Measurements from ENCODE around the gene CSTA. TPM values are rescaled to one million over a fixed set of nuclear protein-coding genes. Genes with fewer than 3 reads are reported as not detected.

Gene CSTA
- total RNA-seq, 4 donors from 2014 or later: 1.4 to 1.5 TPM; not detected in 2

DNA sequence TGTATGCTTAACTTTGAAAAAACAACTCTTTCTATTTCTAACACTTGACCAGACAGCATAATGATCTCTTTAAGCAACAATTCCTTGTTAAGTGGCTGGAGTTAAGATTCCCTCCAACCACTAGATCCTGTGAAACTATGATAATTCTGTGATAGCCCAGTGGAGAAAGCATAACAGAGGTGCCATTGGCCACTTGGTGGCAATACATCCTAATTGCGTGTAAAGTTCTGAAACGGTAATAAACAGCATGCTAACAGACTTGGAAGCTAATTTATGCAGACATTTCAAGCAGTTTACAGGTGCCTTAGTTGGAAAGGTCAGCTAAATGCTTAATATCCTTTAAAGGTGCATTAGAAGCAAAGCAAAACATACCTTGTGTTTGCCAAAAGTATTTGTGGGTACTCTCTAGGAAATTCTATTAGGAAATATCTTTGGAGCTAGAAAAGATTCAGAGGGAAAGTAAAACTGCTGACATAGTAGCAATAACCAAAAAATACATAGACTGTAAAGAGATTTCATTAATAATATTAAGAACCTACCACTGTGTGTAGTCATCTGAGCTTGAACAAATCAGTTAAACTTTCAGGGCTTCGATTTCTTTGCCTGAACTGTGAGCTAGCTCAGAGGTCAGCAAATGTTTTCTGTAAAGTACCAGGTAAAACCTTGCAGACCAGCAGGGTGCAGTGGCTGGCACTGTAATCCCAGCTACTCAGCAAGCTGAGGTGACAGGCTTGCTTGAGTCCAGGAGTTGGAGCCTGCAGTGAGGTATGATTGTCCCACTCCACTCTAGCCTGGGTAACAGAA is 19.0 kb upstream of the CSTA start:
- no peak overlapping the region for H3K27ac ChIP-seq
- H3K4me3 ChIP-seq: no peak overlapping the region
- H3K9me3 ChIP-seq: no peaks in the 10 kb centered on the region
- intact Hi-C loops (cut with DNase I; ENCODE audit: low total_unique reads): no loop called here
- H3K27me3 ChIP-seq: no peaks in the 10 kb centered on the region
- H3K4me1 ChIP-seq: no peaks in the 10 kb centered on the region
- H3K36me3 ChIP-seq: no peaks in the 10 kb centered on the region
- TF ChIP-seq, protein P1, sequence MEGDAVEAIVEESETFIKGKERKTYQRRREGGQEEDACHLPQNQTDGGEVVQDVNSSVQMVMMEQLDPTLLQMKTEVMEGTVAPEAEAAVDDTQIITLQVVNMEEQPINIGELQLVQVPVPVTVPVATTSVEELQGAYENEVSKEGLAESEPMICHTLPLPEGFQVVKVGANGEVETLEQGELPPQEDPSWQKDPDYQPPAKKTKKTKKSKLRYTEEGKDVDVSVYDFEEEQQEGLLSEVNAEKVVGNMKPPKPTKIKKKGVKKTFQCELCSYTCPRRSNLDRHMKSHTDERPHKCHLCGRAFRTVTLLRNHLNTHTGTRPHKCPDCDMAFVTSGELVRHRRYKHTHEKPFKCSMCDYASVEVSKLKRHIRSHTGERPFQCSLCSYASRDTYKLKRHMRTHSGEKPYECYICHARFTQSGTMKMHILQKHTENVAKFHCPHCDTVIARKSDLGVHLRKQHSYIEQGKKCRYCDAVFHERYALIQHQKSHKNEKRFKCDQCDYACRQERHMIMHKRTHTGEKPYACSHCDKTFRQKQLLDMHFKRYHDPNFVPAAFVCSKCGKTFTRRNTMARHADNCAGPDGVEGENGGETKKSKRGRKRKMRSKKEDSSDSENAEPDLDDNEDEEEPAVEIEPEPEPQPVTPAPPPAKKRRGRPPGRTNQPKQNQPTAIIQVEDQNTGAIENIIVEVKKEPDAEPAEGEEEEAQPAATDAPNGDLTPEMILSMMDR (IDR thresholded peaks at IDR 0.05): no peak
- TF ChIP-seq POLR2A (IDR thresholded peaks at IDR 0.05): no peak
- no peak for DNase-seq

DNA sequence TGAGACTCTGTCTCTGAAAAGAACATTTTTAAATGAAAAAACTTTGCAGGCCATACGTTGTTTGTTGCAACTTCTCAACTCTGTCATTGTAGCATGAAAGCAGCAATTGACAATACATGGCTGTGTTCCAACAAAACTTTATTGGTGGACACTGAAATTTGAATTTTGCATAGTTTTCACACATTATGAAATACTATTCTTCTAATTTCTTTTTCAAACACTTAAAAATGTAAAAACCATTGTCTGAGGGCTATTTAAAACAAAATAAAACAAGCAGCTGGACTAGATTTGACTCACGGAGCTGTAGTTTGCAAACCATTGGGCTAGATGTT is 18.5 kb upstream of the CSTA start:
- intact Hi-C loops (cut with DNase I; ENCODE audit: low total_unique reads): no loop called here
- Histone ChIP-seq H3K36me3 (no peaks in the 10 kb centered on the region), H3K27ac (no peak overlapping the region), H3K4me3 (no peak overlapping the region), H3K27me3 (no peaks in the 10 kb centered on the region), H3K4me1 (no peaks in the 10 kb centered on the region), H3K9me3 (no peaks in the 10 kb centered on the region)
- no peak for DNase-seq
- TF ChIP-seq POLR2A (IDR thresholded peaks at IDR 0.05): no peak
- TF ChIP-seq, protein P1 (IDR thresholded peaks at IDR 0.05): no peak

DNA sequence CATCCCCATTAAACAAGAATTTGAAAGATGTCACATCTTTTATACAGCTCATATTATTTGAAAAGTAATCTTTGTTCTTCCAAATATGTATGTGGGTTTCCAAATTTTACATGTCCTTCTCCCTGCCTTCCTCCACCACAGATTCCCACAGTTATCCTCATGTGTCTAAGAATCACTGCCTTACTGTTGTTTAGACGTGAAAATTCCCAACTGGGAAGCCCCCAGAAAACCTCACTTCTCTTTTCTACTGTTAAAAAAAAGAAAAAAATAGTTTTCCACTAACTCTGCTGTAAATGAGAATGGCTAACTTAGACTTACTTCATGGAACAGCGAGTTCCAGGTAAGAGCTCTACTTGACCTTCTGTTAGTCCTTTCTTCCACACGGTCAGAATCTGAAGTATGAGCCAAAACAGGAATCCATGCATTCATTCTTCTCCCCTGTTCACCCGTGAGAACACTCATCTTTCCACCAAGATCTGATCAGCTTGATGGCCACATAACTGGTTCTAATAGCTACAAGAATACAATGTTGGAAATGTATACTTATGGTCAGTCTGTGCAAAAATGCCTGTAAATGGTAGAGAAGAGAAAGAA is 17.9 kb upstream of the CSTA start:
- Histone ChIP-seq H3K27me3 (no peaks in the 10 kb centered on the region), H3K4me3 (no peak overlapping the region), H3K4me1 (no peaks in the 10 kb centered on the region), H3K9me3 (no peaks in the 10 kb centered on the region), H3K36me3 (no peaks in the 10 kb centered on the region), H3K27ac (no peak overlapping the region)
- no peak for DNase-seq
- intact Hi-C loops (cut with DNase I; ENCODE audit: low total_unique reads): no loop called here
- no peak for TF ChIP-seq POLR2A (IDR thresholded peaks at IDR 0.05)
- TF ChIP-seq, protein P1 (IDR thresholded peaks at IDR 0.05): no peak

DNA sequence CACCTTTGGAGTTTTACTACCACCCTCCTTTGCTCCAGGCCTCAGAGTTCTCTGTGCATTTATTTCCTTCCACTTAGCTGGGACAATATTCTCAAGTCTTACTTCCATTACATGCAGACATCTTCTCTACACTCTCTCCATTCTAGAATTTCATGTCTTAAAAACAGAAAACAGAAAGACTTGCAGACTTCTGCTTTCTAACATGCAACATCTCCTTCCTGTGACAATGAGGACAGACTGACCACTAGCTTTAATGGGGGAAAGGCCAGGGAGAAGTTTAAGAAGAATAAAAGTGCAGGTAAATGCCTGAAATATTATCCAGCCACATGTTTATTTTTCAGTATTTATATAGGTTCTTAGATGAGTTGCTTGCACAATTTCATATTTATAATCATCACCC is 17.1 kb upstream of the CSTA start:
- H3K27me3 ChIP-seq: no peaks in the 10 kb centered on the region
- intact Hi-C loops (cut with DNase I; ENCODE audit: low total_unique reads): no loop called here
- no peaks in the 10 kb centered on the region for H3K36me3 ChIP-seq
- no peak overlapping the region for H3K27ac ChIP-seq
- H3K9me3 ChIP-seq: no peaks in the 10 kb centered on the region
- DNase-seq: no peak
- H3K4me3 ChIP-seq: no peak overlapping the region
- H3K4me1 ChIP-seq: no peaks in the 10 kb centered on the region
- TF ChIP-seq, protein P1 (IDR thresholded peaks at IDR 0.05): no peak
- no peak for TF ChIP-seq POLR2A (IDR thresholded peaks at IDR 0.05)

DNA sequence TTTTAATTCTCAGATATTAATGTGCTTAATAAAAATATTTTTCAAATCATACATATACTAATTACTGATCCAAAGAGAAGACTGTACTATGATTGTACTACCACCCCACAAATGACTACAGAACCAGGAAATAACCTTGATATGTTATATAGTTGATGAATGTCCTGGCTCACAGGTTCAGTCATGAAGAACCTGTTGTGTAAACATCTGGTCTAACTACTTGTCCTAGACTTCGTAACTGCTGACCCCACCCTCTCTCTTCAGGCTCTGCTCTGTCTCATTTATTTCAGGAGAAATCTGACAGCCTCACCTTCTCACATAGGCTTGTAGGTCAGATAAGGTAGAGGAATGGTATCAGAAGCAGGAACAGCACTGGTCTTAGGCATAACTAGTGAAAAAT is 14.7 kb upstream of the CSTA start:
- Histone ChIP-seq H3K27me3 (no peaks in the 10 kb centered on the region), H3K4me1 (no peaks in the 10 kb centered on the region), H3K36me3 (no peaks in the 10 kb centered on the region), H3K27ac (no peak overlapping the region), H3K4me3 (no peak overlapping the region), H3K9me3 (no peaks in the 10 kb centered on the region)
- TF ChIP-seq POLR2A (IDR thresholded peaks at IDR 0.05): no peak
- TF ChIP-seq, protein P1 (IDR thresholded peaks at IDR 0.05): no peak
- intact Hi-C loops (cut with DNase I; ENCODE audit: low total_unique reads): no loop called here
- no peak for DNase-seq

All from uterus (tissue), 4 donors.